ENCODE measurements around the gene CDIP1. TPM values are rescaled to one million over a fixed set of nuclear protein-coding genes. Genes with fewer than 3 reads are reported as not detected.

The CDIP1 gene
- total RNA-seq, 4 donors from 2014 or later, result 23.8 to 34.2 (median 25.4) TPM

DNA sequence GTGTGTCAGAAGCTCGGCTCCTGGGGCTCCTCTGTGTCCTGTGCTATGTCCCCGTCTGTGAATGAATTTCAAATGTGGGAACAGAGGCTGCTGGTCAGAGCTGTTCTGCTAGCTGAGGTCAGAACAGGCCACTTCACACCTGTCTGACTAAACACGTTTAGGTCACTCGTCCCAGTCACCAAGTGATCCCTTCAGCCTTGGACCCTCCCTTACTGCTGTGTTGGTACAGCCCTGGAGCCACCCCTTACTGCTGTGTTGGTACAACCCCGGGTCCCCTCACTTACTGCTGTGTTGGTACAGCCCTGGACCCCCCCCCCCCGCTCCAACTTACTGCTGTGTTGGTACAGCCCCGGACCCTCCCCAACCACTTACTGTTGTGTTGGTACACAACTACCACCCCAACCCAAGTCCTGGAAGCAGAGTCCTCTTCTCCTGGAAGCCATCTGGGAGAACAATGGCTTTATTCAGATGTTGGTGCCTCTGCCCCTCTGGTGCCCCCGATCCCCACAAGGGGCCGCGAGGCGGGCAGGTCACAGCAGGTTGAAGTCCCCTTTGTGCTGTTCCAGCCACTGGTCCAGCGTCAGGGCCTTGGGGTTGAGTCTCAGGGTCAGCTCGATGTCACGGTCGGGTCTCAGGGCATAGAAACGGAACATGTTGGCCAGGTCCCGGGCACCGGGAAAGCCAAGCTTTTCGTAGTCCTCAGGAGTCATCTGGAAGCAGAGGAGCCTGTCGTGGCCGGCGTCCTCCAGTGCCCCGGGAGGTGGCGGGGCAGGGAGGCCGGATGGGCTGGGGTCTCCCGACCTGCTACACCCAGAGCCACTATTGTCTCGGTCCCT, 77.1 kb downstream of the CDIP1 start:
- no peak for TF ChIP-seq POLR2A (IDR thresholded peaks at IDR 0.05)
- TF ChIP-seq, protein P1, sequence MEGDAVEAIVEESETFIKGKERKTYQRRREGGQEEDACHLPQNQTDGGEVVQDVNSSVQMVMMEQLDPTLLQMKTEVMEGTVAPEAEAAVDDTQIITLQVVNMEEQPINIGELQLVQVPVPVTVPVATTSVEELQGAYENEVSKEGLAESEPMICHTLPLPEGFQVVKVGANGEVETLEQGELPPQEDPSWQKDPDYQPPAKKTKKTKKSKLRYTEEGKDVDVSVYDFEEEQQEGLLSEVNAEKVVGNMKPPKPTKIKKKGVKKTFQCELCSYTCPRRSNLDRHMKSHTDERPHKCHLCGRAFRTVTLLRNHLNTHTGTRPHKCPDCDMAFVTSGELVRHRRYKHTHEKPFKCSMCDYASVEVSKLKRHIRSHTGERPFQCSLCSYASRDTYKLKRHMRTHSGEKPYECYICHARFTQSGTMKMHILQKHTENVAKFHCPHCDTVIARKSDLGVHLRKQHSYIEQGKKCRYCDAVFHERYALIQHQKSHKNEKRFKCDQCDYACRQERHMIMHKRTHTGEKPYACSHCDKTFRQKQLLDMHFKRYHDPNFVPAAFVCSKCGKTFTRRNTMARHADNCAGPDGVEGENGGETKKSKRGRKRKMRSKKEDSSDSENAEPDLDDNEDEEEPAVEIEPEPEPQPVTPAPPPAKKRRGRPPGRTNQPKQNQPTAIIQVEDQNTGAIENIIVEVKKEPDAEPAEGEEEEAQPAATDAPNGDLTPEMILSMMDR (IDR thresholded peaks at IDR 0.05 in 4 of 5, conservative IDR thresholded peaks at IDR 0.05 in 1 of 5), result no peak
- in situ Hi-C loops (cut with MboI; ENCODE audit: low sequenced_read_pairs in 4 of 4), result no loop called here
- H3K36me3 ChIP-seq, result peaks cover 0 to 21% of the 10 kb centered on the region in 2 donors
- no peaks in the 10 kb centered on the region for H3K27me3 ChIP-seq
- intact Hi-C loops (cut with DNase I; ENCODE audit: low total_unique reads), result no loop called here
- H3K9me3 ChIP-seq, result no peaks in the 10 kb centered on the region
- ATAC-seq (no peak), DNase-seq (no peak)
- no peak overlapping the region for H3K27ac ChIP-seq
- H3K4me3 ChIP-seq, result no peak overlapping the region
- H3K4me1 ChIP-seq, result no peaks in the 10 kb centered on the region

DNA sequence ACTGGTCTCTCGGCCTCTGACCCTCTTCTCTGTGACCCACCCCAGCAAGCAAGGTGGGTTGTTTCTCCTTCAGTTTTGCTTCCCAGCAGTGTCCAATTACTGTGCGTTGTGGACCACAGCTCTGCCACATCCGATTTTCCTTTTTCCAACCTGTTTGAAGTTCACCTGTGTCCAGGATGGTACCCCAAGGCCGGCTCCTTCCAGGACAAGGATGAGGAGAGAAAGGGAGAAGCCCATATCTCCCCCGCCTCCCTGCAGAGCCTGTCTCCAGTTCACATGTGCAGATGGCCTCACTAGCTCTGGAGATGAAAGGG, 77.7 kb downstream of the CDIP1 start:
- DNase-seq (no peak), ATAC-seq (no peak)
- Histone ChIP-seq H3K36me3 (peaks cover 0 to 27% of the 10 kb centered on the region in 2 donors), H3K9me3 (no peaks in the 10 kb centered on the region), H3K4me3 (no peak overlapping the region), H3K27me3 (no peaks in the 10 kb centered on the region), H3K27ac (no peak overlapping the region), H3K4me1 (no peaks in the 10 kb centered on the region)
- in situ Hi-C loops (cut with MboI; ENCODE audit: low sequenced_read_pairs in 4 of 4) (no loop called here), intact Hi-C loops (cut with DNase I; ENCODE audit: low total_unique reads) (no loop called here)
- TF ChIP-seq, protein P1 (IDR thresholded peaks at IDR 0.05 in 4 of 5, conservative IDR thresholded peaks at IDR 0.05 in 1 of 5), result no peak
- no peak for TF ChIP-seq POLR2A (IDR thresholded peaks at IDR 0.05)

Other genes starting within 250 kb of the CDIP1 start
- gene GLIS2, start 222.7 kb downstream of the CDIP1 start, total RNA-seq, result under 1 TPM in 3 of 4 donors, not detected in 1; 0.81 to 0.95 (median 0.95) TPM
- gene PAM16, start 187.5 kb downstream of the CDIP1 start, total RNA-seq, result 100 to 1,000 TPM; 112 to 174 (median 132) TPM
- gene VASN, start 166.9 kb downstream of the CDIP1 start, total RNA-seq, result 10 to 100 TPM in 1 of 4 donors, 1 to 10 TPM in 3; 2.4 to 12.8 (median 3.7) TPM
- 10 to 100 TPM in 1 of 4 donors, 1 to 10 TPM in 3; 5.7 to 15.3 (median 7.2) TPM for gene CORO7, start 122.2 kb downstream of the CDIP1 start, total RNA-seq
- gene DNAJA3, start 112.9 kb downstream of the CDIP1 start, total RNA-seq, result 100 to 1,000 TPM in 2 of 4 donors, 10 to 100 TPM in 2; 94.8 to 114 (median 103) TPM
- 10 to 100 TPM in 1 of 4 donors, 1 to 10 TPM in 3; 2.7 to 11.0 (median 9.1) TPM for gene NMRAL1, start 64.1 kb downstream of the CDIP1 start, total RNA-seq
- gene HMOX2, start 62.4 kb downstream of the CDIP1 start, total RNA-seq, result 10 to 100 TPM; 21.7 to 30.0 (median 28.4) TPM
- gene C16orf96, start 17.6 kb upstream of the CDIP1 start, total RNA-seq, result under 1 TPM in 2 of 4 donors, not detected in 2; 0.15 to 0.59 TPM
- gene UBALD1, start 76.1 kb upstream of the CDIP1 start, total RNA-seq, result 10 to 100 TPM; 13.5 to 19.0 (median 15.4) TPM
- gene MGRN1, start 86.1 kb upstream of the CDIP1 start, total RNA-seq, result 10 to 100 TPM; 33.8 to 62.9 (median 55.0) TPM
- gene NUDT16L1, start 154.8 kb upstream of the CDIP1 start, total RNA-seq, result 10 to 100 TPM in 1 of 4 donors, 1 to 10 TPM in 3; 7.4 to 10.2 (median 8.8) TPM
- gene ANKS3, start 195.5 kb upstream of the CDIP1 start, total RNA-seq, result 10 to 100 TPM in 1 of 4 donors, 1 to 10 TPM in 3; 6.7 to 16.6 (median 9.0) TPM
- gene DNAAF8, start 195.8 kb upstream of the CDIP1 start, total RNA-seq, result 1 to 10 TPM in 2 of 4 donors, under 1 TPM in 2; 0.44 to 1.2 (median 0.91) TPM
- 1 to 10 TPM; 6.3 to 7.3 (median 6.9) TPM for gene ZNF500, start 228.4 kb upstream of the CDIP1 start, total RNA-seq
- not detected for gene SEPTIN12, start 249.6 kb upstream of the CDIP1 start, total RNA-seq